Suprapubic skin (tissue), 3 donors: ENCODE data around the gene MYO7B.
"Not testable (repeated sequence)": the region's sequence is repeated elsewhere in the genome, so short reads cannot be mapped to it uniquely, and the experiment has no call there.

Source experiments
- EP300 ChIP-seq: sonication (generic); formaldehyde crosslinking; IDR thresholded peaks from one replicate; pipeline ENCODE4 v1.6.1; 2017; ENCODE audit warnings: antibody characterized with exemption
- POLR2A ChIP-seq, 2 donors: fragments of 450-650 bp; IDR thresholded peaks; one replicate each; pipeline ENCODE4 v1.6.1; 2017; ENCODE audit warnings: antibody characterized with exemption in 2 of 2, mild to moderate bottlenecking in 2 of 2, moderate library complexity in 2 of 2
- TF ChIP-seq, protein P1 (sequence below), 2 donors: fragments of 200-600 bp in 1 of 2; fragments of 450-650 bp in 1 of 2; sonication (generic) in 1 of 2; IDR thresholded peaks; one replicate each; pipeline ENCODE4 v1.5.1; 2016 to 2019; ENCODE audit warnings: antibody characterized with exemption in 2 of 2, mild to moderate bottlenecking in 1 of 2, moderate library complexity in 1 of 2

DNA sequence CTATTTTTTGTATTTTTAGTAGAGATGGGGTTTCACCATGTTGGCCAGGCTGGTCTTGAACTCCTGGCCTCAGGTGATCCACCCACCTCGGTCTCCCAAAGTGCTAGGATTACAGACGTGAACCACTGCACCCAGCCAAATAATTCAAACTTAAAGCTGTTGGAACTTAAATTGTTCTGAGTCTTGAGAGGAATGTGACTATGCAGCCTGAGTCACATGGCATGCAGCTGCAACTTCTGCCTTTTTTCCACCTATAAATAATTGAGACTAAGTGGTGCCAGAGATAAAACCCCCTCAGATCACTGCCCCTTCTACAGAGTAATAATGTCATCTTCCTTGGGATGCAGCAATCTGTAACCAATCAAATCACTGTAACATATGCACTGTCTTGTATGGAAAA lies 6.1 kb upstream of the MYO7B start:
- TF ChIP-seq, protein P1, sequence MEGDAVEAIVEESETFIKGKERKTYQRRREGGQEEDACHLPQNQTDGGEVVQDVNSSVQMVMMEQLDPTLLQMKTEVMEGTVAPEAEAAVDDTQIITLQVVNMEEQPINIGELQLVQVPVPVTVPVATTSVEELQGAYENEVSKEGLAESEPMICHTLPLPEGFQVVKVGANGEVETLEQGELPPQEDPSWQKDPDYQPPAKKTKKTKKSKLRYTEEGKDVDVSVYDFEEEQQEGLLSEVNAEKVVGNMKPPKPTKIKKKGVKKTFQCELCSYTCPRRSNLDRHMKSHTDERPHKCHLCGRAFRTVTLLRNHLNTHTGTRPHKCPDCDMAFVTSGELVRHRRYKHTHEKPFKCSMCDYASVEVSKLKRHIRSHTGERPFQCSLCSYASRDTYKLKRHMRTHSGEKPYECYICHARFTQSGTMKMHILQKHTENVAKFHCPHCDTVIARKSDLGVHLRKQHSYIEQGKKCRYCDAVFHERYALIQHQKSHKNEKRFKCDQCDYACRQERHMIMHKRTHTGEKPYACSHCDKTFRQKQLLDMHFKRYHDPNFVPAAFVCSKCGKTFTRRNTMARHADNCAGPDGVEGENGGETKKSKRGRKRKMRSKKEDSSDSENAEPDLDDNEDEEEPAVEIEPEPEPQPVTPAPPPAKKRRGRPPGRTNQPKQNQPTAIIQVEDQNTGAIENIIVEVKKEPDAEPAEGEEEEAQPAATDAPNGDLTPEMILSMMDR (IDR thresholded peaks at IDR 0.05): not testable (repeated sequence)
- TF ChIP-seq EP300; POLR2A (IDR thresholded peaks at IDR 0.05): not testable (repeated sequence)
